ENCODE results near the gene PRMT2. TPM values are rescaled to one million over a fixed set of nuclear protein-coding genes. Genes with fewer than 3 reads are reported as not detected.

The PRMT2 gene
- polyA plus RNA-seq, 3 donors, result 133 to 138 (median 136) TPM

DNA sequence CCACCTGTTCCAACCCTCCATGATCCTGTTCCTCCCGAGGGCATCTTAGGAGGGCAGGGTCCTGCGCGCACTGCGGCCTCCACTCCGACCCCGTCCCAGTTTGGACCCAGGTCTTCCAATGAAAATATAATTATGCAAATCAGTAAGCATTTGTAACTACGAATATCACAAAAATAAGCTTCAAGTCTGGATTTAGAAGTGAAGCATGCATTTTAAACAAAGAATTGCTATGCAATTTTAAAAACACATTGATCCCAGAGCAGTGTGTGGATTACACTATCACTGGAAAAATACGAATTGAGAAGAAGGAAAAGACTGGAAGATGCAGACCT lies 673 bp downstream of the PRMT2 start:
- no peak for DNase-seq

- no peak for DNase-seq
Measured at GRCh38 chr21:46636550-46637285, 1.2 kb downstream of the PRMT2 start.

- DNase-seq, result no peak
Measured at GRCh38 chr21:46637952-46638746, 2.7 kb downstream of the PRMT2 start.

GRCh38 chr21:46639489-46640386 lies 4.3 kb downstream of the PRMT2 start:
- no peak for DNase-seq

GRCh38 chr21:46641656-46642055 lies 6.2 kb downstream of the PRMT2 start:
- DNase-seq, result no peak

DNA sequence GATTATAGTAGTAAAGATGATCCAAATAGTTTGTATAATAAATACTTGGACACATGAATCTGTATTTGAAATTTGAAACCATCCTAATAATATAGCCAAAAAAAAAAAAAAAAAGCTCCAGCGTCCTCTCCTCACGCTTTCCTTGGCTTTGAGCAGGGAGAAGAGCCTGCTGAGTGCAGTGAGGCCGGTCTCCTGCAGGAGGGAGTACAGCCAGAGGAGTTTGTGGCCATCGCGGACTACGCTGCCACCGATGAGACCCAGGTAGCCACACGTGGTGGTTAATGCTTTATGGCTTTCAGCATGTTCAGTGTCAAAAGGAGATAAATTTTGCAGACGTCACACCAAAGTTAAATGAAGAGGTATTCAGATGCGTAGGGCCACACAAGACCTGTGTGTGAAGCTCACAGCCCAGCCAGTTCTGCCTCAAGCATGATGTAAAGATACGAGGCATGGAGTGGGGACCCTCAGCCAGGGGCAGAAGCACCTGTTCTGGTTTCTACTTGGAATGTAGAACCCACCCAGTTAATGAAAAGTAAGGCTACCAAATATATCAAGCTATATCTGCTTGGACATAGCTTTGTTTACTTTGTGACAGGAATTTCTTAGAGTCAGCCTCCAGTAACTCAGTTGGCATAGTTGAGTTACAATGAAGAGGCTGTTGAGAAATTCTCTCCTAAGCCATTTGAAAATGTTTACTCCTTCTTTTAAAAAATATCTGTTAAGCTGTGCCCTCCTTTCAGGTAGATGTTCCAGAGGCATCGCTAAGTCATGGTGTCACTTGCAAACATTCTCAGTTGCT lies 8.1 kb downstream of the PRMT2 start:
- DNase-seq, result no peak

DNA sequence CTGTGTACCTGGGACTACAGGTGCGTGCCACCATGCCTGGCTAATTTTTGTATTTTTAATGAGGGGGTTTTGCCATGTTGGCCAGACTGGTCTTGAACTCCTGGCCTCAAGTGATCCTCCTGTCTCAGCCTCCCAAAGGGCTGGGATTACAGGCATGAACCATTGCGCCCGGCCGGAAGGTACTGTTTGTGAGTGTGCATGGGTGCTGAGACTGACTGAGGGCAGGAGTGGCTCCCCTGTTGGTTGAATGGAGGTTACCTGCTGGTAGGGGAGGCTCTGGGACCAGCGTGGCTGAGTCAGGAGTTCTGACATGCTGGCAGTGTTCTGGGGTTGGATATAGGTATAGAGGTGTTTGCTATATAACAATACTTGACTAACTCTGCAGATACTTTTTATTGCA lies 10.4 kb downstream of the PRMT2 start:
- DNase-seq, result no peak

- no peak for DNase-seq
Measured at GRCh38 chr21:46646541-46647154, 11.2 kb downstream of the PRMT2 start.

- no peak for DNase-seq
Measured at GRCh38 chr21:46648539-46648938, 13.1 kb downstream of the PRMT2 start.

- no peak for DNase-seq
Measured at GRCh38 chr21:46649356-46649755, 13.9 kb downstream of the PRMT2 start.

DNA sequence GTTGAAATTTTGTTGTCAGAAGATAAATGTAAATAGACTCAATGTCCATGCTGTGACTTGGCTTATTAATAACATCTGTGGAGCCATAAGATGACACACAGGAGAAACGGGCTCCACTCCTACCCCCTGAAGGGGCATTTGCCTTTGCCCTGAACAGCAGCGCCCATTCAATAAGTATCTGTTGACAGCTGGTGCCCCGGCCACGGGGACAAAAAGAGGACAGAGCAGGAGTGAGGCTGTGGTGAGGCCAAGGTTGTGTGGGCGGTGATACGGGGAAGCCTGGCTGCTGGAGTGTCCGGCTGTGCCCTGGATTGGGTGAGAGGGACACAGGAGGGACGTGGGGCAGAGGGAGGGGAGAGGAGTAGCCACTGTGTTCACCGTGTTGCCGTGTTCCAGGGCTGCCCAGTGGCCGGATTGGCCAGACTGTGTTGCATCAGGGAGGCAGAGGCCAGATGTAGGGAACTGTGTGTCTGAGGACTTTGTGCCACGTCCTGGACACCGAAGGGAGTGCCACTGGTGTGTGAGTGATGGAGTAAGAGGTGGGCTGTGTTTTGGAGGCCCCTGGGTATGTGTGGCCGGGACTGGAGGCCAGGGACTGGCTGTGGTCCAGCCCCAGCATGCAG lies 15.1 kb downstream of the PRMT2 start:
- no peak for DNase-seq

GRCh38 chr21:46651121-46651520 lies 15.6 kb downstream of the PRMT2 start:
- DNase-seq, result no peak

- no peak for DNase-seq
Measured at GRCh38 chr21:46655230-46655629, 19.8 kb downstream of the PRMT2 start.

- DNase-seq, result no peak
Measured at GRCh38 chr21:46656820-46657219, 21.3 kb downstream of the PRMT2 start.

DNA sequence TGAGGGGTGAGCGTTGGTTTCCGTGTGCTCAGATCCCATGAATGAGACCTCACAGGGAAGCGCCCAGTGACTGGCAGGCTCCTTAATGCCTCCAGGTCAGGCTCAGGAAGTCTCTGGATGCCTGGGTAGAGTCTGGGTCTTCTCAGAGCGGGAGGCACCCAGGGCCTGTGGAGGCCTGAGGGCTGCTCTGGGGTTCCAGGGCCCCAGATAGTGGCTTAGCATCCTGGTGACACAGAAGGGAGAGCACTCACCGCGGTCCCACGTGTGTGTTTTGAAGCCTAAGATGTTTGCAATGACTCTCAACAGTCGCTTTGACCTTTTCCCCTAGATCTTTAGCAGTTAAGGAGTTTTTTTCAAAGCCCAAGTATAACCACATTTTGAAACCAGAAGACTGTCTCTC lies 25.0 kb downstream of the PRMT2 start:
- no peak for DNase-seq

DNA sequence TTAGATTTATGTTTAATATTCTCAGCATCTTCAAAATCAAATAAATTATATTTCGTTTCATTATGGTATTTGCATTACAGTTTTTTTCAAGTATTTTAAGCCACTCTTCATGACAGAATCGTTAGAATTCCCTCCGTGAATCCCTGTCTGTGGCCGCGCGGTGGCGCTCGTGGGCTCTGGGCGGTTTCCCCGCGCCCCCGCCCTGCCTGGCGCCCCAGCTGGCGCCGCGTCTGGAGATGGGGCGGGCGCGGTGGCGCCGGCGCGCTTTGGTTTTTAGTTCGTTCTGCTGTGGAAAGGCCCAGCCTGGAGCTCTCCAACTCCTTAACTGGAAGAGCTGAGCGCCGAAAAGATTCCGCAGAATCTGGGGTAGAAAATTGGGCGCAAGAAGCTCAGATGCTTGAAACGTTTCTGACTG lies 25.7 kb downstream of the PRMT2 start:
- peak; percentile 84 for DNase-seq

- DNase-seq, result no peak
Measured at GRCh38 chr21:46661642-46662366, 26.3 kb downstream of the PRMT2 start.

DNA sequence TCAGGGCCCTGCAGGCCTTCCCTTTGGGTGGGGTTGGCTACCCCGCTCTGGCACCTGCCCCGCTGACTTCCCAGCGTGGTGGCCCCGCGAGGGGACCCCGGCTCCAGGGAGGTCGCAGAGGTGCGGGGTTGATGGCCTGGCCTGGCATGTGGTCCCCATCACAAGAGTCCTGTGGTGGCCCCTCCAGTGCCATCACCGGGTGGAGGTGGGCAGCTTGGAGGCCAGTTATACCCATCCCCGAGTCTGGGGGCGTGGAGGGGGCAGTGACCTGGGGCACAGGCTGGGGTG lies 26.8 kb downstream of the PRMT2 start:
- no peak for DNase-seq

DNA sequence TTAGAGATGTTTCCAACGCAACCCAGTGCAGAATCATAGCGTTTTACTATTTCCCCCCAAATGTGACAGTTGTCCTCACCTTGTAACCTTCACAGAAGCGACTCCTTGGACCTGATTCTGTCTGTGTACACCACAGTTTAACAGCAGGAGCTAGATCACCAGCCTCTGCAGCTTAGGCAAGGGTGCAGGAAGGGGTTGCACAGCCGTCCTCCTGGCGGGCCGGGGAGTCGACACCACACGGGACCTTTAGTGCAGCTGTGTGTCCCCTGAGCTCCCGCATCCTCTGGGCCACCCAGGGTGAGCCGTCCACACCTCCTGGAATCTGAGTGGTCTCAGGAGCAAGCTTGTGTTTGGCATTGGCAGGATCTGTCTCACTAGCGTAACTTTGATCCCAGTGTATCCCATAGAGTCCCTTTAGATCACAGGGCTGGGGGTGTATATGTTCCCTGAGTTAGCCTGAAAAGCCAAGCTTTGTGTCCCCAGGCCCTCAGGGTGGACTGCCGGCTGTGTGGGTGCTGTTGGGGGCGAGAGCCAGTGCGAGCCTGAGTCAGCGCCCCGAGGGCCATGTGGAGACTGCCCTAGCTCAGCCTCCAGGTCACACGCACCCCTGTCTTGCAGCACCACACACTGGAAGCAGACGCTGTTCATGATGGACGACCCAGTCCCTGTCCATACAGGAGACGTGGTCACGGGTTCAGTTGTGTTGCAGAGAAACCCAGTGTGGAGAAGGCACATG lies 27.5 kb downstream of the PRMT2 start:
- DNase-seq, result no peak

GRCh38 chr21:46663754-46664153 lies 28.3 kb downstream of the PRMT2 start:
- DNase-seq, result no peak

All from renal pelvis (tissue), 4 donors.